SU-DHL-6 (cell line): ENCODE measurements around the gene RASSF4.

Experiments used
- H2AFZ ChIP-seq: fragments of 200-600 bp; sonication (generic); 2 replicates; pipeline ENCODE4 v1.6.1; 2014; ENCODE audit warnings: low read depth, mild to moderate bottlenecking, moderate library complexity, mixed read lengths, antibody characterized with exemption, low read length; ENCODE audit not compliant: severe bottlenecking
- H3F3A ChIP-seq: fragments of 200-600 bp; shearing (Covaris generic); 2 replicates; pipeline ENCODE4 v1.6.0; 2016; ENCODE audit warnings: antibody characterized with exemption, mild to moderate bottlenecking; ENCODE audit not compliant: insufficient read depth
- H3K27ac ChIP-seq: fragments of 200-600 bp; sonication (generic); 2 replicates; pipeline ENCODE4 v1.5.1; 2016; ENCODE audit warnings: low read depth, mild to moderate bottlenecking, low read length, moderate library complexity, mixed read lengths
- H3K27me3 ChIP-seq: fragments of 200-600 bp; sonication (generic), shearing (Covaris generic); 2 replicates; pipeline ENCODE4 v1.6.0; 2014; ENCODE audit warnings: mild to moderate bottlenecking, low read length
- H3K36me3 ChIP-seq: fragments of 200-600 bp; sonication (generic); 2 replicates; pipeline ENCODE4 v1.6.1; 2014; ENCODE audit warnings: mild to moderate bottlenecking, low read length, mixed read lengths
- H3K4me2 ChIP-seq: fragments of 300-600, 200-600 bp; shearing (Covaris generic), sonication (generic); 2 replicates; pipeline ENCODE4 v1.6.0; 2014; ENCODE audit warnings: low read length, low read depth, mild to moderate bottlenecking; ENCODE audit not compliant: poor library complexity, severe bottlenecking
- H3K4me3 ChIP-seq: fragments of 200-600 bp; sonication (generic); 2 replicates; pipeline ENCODE4 v1.5.1; 2014; ENCODE audit warnings: antibody characterized with exemption, low read length, mild to moderate bottlenecking, mixed read lengths; ENCODE audit not compliant: insufficient read depth, poor library complexity, severe bottlenecking
- H3K79me2 ChIP-seq: fragments of 200-600 bp; sonication (generic); 2 replicates; pipeline ENCODE4 v1.6.1; 2014; ENCODE audit warnings: mild to moderate bottlenecking, low read length, moderate library complexity; ENCODE audit not compliant: insufficient read depth
- H3K9ac ChIP-seq: fragments of 200-600 bp; sonication (generic); 2 replicates; pipeline ENCODE4 v1.7.0; 2014; ENCODE audit warnings: mild to moderate bottlenecking, low read length
- H3K9me2 ChIP-seq: fragments of 200-600 bp; sonication (generic); replicated peaks from 2 replicates; pipeline ENCODE4 v1.6.1; 2014; ENCODE audit warnings: low read length; ENCODE audit not compliant: insufficient read depth
- H3K9me3 ChIP-seq: fragments of 200-600 bp; sonication (generic); 2 replicates; pipeline ENCODE4 v1.6.1; 2014; ENCODE audit warnings: low read length, mixed read lengths; ENCODE audit not compliant: insufficient read depth
- H4K20me1 ChIP-seq: fragments of 200-600 bp; sonication (generic); 2 replicates; pipeline ENCODE4 v1.6.1; 2014; ENCODE audit warnings: low read depth, mild to moderate bottlenecking, antibody characterized with exemption, low read length, moderate library complexity, mixed read lengths
- CTCF ChIP-seq: fragments of 200-600 bp; sonication (generic); IDR thresholded peaks from one replicate; pipeline ENCODE4 v1.5.1; 2017; ENCODE audit warnings: antibody characterized with exemption, mild to moderate bottlenecking, low read length, moderate library complexity; ENCODE audit not compliant: insufficient read depth, poor library complexity, severe bottlenecking
- EZH2phosphoT487 ChIP-seq: fragments of 200-600 bp; sonication (generic), shearing (Covaris generic); conservative IDR thresholded peaks from 2 replicates; pipeline ENCODE4 v1.6.1; 2018; ENCODE audit warnings: mild to moderate bottlenecking, antibody characterized with exemption, low read length, moderate library complexity, mixed read lengths

Gene RASSF4

GRCh38 chr10:44938956-44939355 lies 20.6 kb upstream of the RASSF4 start:
- no peak overlapping the region for H3K27ac ChIP-seq
- H3F3A ChIP-seq = no peaks in the 10 kb centered on the region
- H3K27me3 ChIP-seq = no peaks in the 10 kb centered on the region
- H2AFZ ChIP-seq = no peak overlapping the region
- H3K9me3 ChIP-seq = 0 out of 2 replicates have a peak, but pooled peaks cover under 1% of the 10 kb centered on the region
- no peaks in the 10 kb centered on the region for H3K36me3 ChIP-seq
- H3K9me2 ChIP-seq = no peaks in the 10 kb centered on the region
- no peaks in the 10 kb centered on the region for H4K20me1 ChIP-seq
- H3K4me3 ChIP-seq = no peak overlapping the region
- no peaks in the 10 kb centered on the region for H3K79me2 ChIP-seq
- no peak overlapping the region for H3K4me2 ChIP-seq
- TF ChIP-seq EZH2phosphoT487 (no peak), CTCF (no peak)
- no peak overlapping the region for H3K9ac ChIP-seq

GRCh38 chr10:44939691-44940401 lies 19.8 kb upstream of the RASSF4 start:
- Histone ChIP-seq H4K20me1 (no peaks in the 10 kb centered on the region), H3K9ac (no peak overlapping the region), H3K27me3 (no peaks in the 10 kb centered on the region; the same call in 1 of the 2 replicates), H3K9me3 (peaks cover 8% of the 10 kb centered on the region; the same call in 1 of the 2 replicates), H2AFZ (no peak overlapping the region), H3K79me2 (no peaks in the 10 kb centered on the region), H3K27ac (no peak overlapping the region), H3K36me3 (no peaks in the 10 kb centered on the region), H3K4me2 (no peak overlapping the region), H3K4me3 (no peak overlapping the region), H3K9me2 (no peaks in the 10 kb centered on the region), H3F3A (no peaks in the 10 kb centered on the region)
- no peak for TF ChIP-seq CTCF
- TF ChIP-seq EZH2phosphoT487 = no peak

- Histone ChIP-seq H3K9me2 (no peaks in the 10 kb centered on the region), H3K9me3 (peaks cover 8% of the 10 kb centered on the region; the same call in 1 of the 2 replicates), H3K79me2 (no peaks in the 10 kb centered on the region), H3K36me3 (no peaks in the 10 kb centered on the region), H3K4me2 (no peak overlapping the region), H3K27me3 (no peaks in the 10 kb centered on the region; the same call in 1 of the 2 replicates), H2AFZ (no peak overlapping the region), H3F3A (no peaks in the 10 kb centered on the region), H4K20me1 (no peaks in the 10 kb centered on the region), H3K27ac (no peak overlapping the region), H3K4me3 (no peak overlapping the region), H3K9ac (no peak overlapping the region)
- TF ChIP-seq EZH2phosphoT487 (no peak), CTCF (no peak)
Measured at GRCh38 chr10:44944354-44944753, 15.2 kb upstream of the RASSF4 start.
